GM10266 (cell line): ENCODE results near the gene GRIA1.
A peak's percentile ranks its signal among the peaks of the same experiment; 100 is the strongest.

ENCODE experiments used
- DNase-seq: peaks from one replicate; pipeline ENCODE4 v3.0.0; 2012; ENCODE audit errors: extremely low spot score
- CTCF ChIP-seq: IDR thresholded peaks from 2 replicates; pipeline ENCODE4 v1.5.1; 2012; ENCODE audit warnings: mild to moderate bottlenecking, low read depth; ENCODE audit not compliant: control insufficient read depth, insufficient read depth; ENCODE audit errors: missing control alignments

GRIA1 gene

GRCh38 chr5:153490118-153491037 lies at the start of gene GRIA1:
Gene GRIA1 (plus strand): TSS chr5:153490670.
- no peak for DNase-seq
- TF ChIP-seq CTCF, result peak; percentile 26

GRCh38 chr5:153445875-153446579 lies 44.4 kb upstream of the GRIA1 start:
- no peak for DNase-seq
- no peak for TF ChIP-seq CTCF

- no peak for TF ChIP-seq CTCF
- no peak for DNase-seq
These were observed 42.9 kb upstream of the GRIA1 start for GRCh38 chr5:153447534-153447933.

GRCh38 chr5:153456354-153456753 lies 34.1 kb upstream of the GRIA1 start:
- DNase-seq, result no peak
- TF ChIP-seq CTCF, result no peak

GRCh38 chr5:153456993-153457392 lies 33.5 kb upstream of the GRIA1 start:
- DNase-seq, result no peak
- no peak for TF ChIP-seq CTCF

- DNase-seq, result no peak
These were observed 32.2 kb upstream of the GRIA1 start for GRCh38 chr5:153458268-153458667.

More at GRCh38 chr5:153458268-153458667, 32.2 kb upstream of the GRIA1 start:
- no peak for TF ChIP-seq CTCF
